PC-3 (cell line): Measurements from ENCODE around the gene PSG7. TPM values are rescaled to one million over a fixed set of nuclear protein-coding genes. Genes with fewer than 3 reads are reported as not detected.
"Not testable (repeated sequence)": the region's sequence is repeated elsewhere in the genome, so short reads cannot be mapped to it uniquely, and the experiment has no call there.

Experiments used
- ATAC-seq: fragments of 200-7000 bp; cut with Tn5 transposase; 2 replicates; pipeline ENCODE4 v1.9.1; 2020; ENCODE audit warnings: mild to moderate bottlenecking, moderate library complexity
- BruUV-seq: library from RNA; stranded (reverse); fragments of 400-500 nt; replicated peaks from 2 replicates; lab custom pipeline; 2021; lab: Mats Ljungman, UMichigan
- CTCF ChIA-PET: fragments of 300-600 bp; sonication (Branson Sonifier 250); formaldehyde crosslinking; loops from one replicate; lab custom pipeline; 2022; ENCODE audit warnings: antibody characterized with exemption; lab: Charles Lee
- POLR2A ChIA-PET: fragments of 300-600 bp; sonication (Branson Sonifier 250); formaldehyde crosslinking; loops from one replicate; lab custom pipeline; 2022; ENCODE audit warnings: antibody characterized with exemption; ENCODE audit not compliant: unreplicated experiment; lab: Charles Lee
- DNase-seq: peaks from one replicate; pipeline ENCODE4 v3.0.0-alpha.2; 2015
- H2AFZ ChIP-seq: fragments of 300-600 bp; sonication (generic); 2 replicates; pipeline ENCODE4 v1.6.0; 2016; ENCODE audit warnings: antibody characterized with exemption, low read length
- H3F3A ChIP-seq: fragments of 300-600 bp; sonication (generic); one replicate; pipeline ENCODE4 v1.6.0; 2017; ENCODE audit warnings: antibody characterized with exemption, low read length, control low read depth, mild to moderate bottlenecking; ENCODE audit not compliant: unreplicated experiment
- H3K27ac ChIP-seq: fragments of 300-600 bp; sonication (generic); 2 replicates; pipeline ENCODE4 v1.5.1; 2016; ENCODE audit warnings: mild to moderate bottlenecking, low read length
- H3K27me3 ChIP-seq: fragments of 300-600 bp; sonication (generic); 2 replicates; pipeline ENCODE4 v1.6.1; 2016; ENCODE audit warnings: low read length, mixed read lengths
- H3K36me3 ChIP-seq: fragments of 300-600 bp; sonication (generic); 2 replicates; pipeline ENCODE4 v1.6.1; 2016; ENCODE audit warnings: low read depth, mixed run types, low read length, mixed read lengths
- H3K4me1 ChIP-seq: fragments of 300-600 bp; sonication (generic); 2 replicates; pipeline ENCODE4 v1.5.1; 2016; ENCODE audit warnings: low read length; ENCODE audit not compliant: insufficient read depth
- H3K4me2 ChIP-seq: fragments of 300-600 bp; sonication (generic); 2 replicates; pipeline ENCODE4 v1.6.0; 2016; ENCODE audit warnings: low read length
- H3K4me3 ChIP-seq: fragments of 300-600 bp; sonication (generic); 2 replicates; pipeline ENCODE4 v1.5.1; 2016; ENCODE audit warnings: mild to moderate bottlenecking, low read length, mixed read lengths
- H3K79me2 ChIP-seq: fragments of 300-600 bp; sonication (generic); 2 replicates; pipeline ENCODE4 v1.6.1; 2017; ENCODE audit warnings: low read length, mixed read lengths
- H3K9ac ChIP-seq: fragments of 300-600 bp; sonication (generic); 2 replicates; pipeline ENCODE4 v1.6.0; 2016; ENCODE audit warnings: mild to moderate bottlenecking, low read length
- H3K9me2 ChIP-seq: fragments of 300-600 bp; sonication (generic); replicated peaks from 2 replicates; pipeline ENCODE4 v1.6.1; 2016; ENCODE audit warnings: mixed run types, low read length, mixed read lengths
- H3K9me3 ChIP-seq: fragments of 300-600 bp; sonication (generic); 2 replicates; pipeline ENCODE4 v1.6.1; 2016; ENCODE audit warnings: low read length, mixed read lengths
- H4K20me1 ChIP-seq: fragments of 300-600 bp; sonication (generic); 2 replicates; pipeline ENCODE4 v1.6.1; 2016; ENCODE audit warnings: low read length, mixed read lengths
- EZH2 ChIP-seq: fragments of 300-600 bp; sonication (generic); IDR thresholded peaks from one replicate; pipeline ENCODE4 v1.6.1; 2017; ENCODE audit warnings: antibody characterized with exemption, mild to moderate bottlenecking, low read length; ENCODE audit not compliant: unreplicated experiment
- EZH2phosphoT487 ChIP-seq: fragments of 300-600 bp; sonication (generic); IDR thresholded peaks from 2 replicates; pipeline ENCODE4 v1.6.1; 2018; ENCODE audit warnings: mild to moderate bottlenecking, antibody characterized with exemption, low read length, borderline replicate concordance
- intact Hi-C: fragments of 100-400 bp; cut with micrococcal nuclease; formaldehyde crosslinking; loops from 2 replicates; pipeline ENCODE4 v1.9.0; 2023
- total RNA-seq: library from RNA; depleted of rRNA; stranded (reverse); fragments of >200 nt; gene quantifications from 2 replicates; pipeline ENCODE4 v1.2.3, GENCODE V29; 2014
- TF ChIP-seq, protein P1 (sequence below): fragments of 300-600 bp; sonication (generic); conservative IDR thresholded peaks from 2 replicates; pipeline ENCODE4 v1.5.1; 2017; ENCODE audit warnings: antibody characterized with exemption, low read depth, mild to moderate bottlenecking, low read length

Gene PSG7
- total RNA-seq, 1 experiment from 2014 or later = not detected

DNA sequence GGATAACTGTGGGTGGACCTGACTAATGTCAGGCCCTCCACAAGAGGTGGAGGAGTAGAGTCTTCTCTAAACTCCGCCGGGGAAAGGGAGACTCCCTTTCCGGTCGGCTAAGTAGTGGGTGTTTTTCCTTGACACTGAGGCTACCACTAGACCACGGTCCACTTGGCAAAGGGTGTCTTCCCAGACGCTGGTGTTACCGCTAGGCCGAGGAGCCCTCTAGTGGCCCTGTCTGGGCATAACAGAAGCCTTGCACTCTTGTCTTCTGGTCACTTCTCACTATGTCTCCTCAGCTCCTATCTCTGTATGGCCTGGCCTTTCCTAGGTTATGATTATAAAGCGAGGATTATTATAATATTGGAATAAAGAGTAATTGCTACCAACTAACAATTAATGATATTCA, 13.9 kb downstream of the PSG7 start:
- not testable (repeated sequence) for ATAC-seq
- TF ChIP-seq, protein P1, sequence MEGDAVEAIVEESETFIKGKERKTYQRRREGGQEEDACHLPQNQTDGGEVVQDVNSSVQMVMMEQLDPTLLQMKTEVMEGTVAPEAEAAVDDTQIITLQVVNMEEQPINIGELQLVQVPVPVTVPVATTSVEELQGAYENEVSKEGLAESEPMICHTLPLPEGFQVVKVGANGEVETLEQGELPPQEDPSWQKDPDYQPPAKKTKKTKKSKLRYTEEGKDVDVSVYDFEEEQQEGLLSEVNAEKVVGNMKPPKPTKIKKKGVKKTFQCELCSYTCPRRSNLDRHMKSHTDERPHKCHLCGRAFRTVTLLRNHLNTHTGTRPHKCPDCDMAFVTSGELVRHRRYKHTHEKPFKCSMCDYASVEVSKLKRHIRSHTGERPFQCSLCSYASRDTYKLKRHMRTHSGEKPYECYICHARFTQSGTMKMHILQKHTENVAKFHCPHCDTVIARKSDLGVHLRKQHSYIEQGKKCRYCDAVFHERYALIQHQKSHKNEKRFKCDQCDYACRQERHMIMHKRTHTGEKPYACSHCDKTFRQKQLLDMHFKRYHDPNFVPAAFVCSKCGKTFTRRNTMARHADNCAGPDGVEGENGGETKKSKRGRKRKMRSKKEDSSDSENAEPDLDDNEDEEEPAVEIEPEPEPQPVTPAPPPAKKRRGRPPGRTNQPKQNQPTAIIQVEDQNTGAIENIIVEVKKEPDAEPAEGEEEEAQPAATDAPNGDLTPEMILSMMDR = peak; percentile 58

DNA sequence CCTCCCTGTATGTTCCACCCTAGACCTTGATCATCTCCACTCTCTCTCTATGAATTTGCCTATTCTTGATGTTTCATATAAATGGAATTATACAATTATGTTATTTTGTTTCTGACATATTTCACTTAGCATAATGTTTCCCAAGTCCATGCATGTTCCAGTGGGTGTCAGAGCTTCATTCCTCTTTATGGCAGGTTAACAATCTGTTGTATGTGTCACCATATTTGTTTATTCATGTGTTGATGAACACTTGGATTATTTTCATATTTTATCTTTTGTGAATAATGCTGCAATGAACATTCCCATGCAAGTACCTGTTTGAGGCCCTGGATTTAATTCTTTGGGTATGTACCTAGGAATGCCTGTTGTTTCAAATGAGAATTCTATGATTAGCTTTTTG, 16.0 kb downstream of the PSG7 start:
- H3K27me3 ChIP-seq, DNase-seq, H3F3A ChIP-seq, H3K4me1 ChIP-seq, BruUV-seq, H3K4me3 ChIP-seq, ATAC-seq, H3K36me3 ChIP-seq, H2AFZ ChIP-seq, H3K4me2 ChIP-seq, H3K9ac ChIP-seq, H3K79me2 ChIP-seq, POLR2A ChIA-PET, H4K20me1 ChIP-seq, CTCF ChIA-PET, H3K9me2 ChIP-seq, H3K27ac ChIP-seq, H3K9me3 ChIP-seq: not testable (repeated sequence)
- intact Hi-C loops = loop anchor here (5.0 to 10.0 kb wide), 2 partner anchors 129 to 184 kb away; no protein-coding TSS in a partner anchor

More for the DNA sequence above, 13.9 kb downstream of the PSG7 start:
- H3K36me3 ChIP-seq, CTCF ChIA-PET, H3K27ac ChIP-seq, H3K27me3 ChIP-seq, POLR2A ChIA-PET, BruUV-seq, H3K4me1 ChIP-seq, H3K4me2 ChIP-seq, H3K79me2 ChIP-seq, H3K9me2 ChIP-seq, H4K20me1 ChIP-seq, H3K4me3 ChIP-seq, H3K9me3 ChIP-seq, H3K9ac ChIP-seq, H3F3A ChIP-seq: not testable (repeated sequence)
- 0 out of 2 replicates have a peak overlapping the region, but pooled peaks have one; percentile 34 for H2AFZ ChIP-seq
- DNase-seq = peak; percentile 71
- intact Hi-C loops = loop anchor here (5.0 to 10.0 kb wide), 2 partner anchors 131 to 182 kb away; no protein-coding TSS in a partner anchor

DNA sequence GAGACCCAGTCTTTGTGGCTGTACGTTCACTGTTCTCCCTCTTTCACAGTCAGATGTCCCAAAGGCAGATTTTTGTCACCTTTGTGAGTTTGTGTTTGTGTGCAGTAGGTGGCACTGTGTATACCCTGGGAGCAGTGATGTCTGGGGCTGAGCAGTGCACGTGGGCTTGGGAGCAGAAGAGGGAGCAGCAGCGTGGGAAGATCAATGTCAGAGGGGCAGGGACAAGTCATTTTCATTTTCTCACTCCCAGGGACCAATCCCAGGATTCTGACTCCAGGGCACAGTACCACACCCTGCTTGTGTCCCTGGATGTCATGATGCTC, 17.3 kb downstream of the PSG7 start:
- Histone ChIP-seq H3K27me3 (no peaks in the 10 kb centered on the region), H3K9ac (no peak overlapping the region), H3K79me2 (no peaks in the 10 kb centered on the region), H3K9me3 (no peaks in the 10 kb centered on the region), H3K36me3 (no peaks in the 10 kb centered on the region), H4K20me1 (no peaks in the 10 kb centered on the region), H3K4me3 (no peak overlapping the region), H3K4me2 (no peak overlapping the region), H2AFZ (no peak overlapping the region), H3K4me1 (no peaks in the 10 kb centered on the region), H3K9me2 (no peaks in the 10 kb centered on the region), H3K27ac (no peak overlapping the region), H3F3A (no peaks in the 10 kb centered on the region)
- intact Hi-C loops = loop anchor here (5.0 to 10.0 kb wide), 2 partner anchors 127 to 185 kb away; no protein-coding TSS in a partner anchor
- DNase-seq (no peak), ATAC-seq (no peak)
- BruUV-seq = no TSS peak
- TF ChIP-seq EZH2phosphoT487 = no peak
- no peak for TF ChIP-seq EZH2
- TF ChIP-seq, protein P1 = no peak
- ChIA-PET POLR2A (no interaction called here), CTCF (no interaction called here)
